GM19351 (cell line): ENCODE results near the gene WASHC1.
"Not testable (repeated sequence)": the region's sequence is repeated elsewhere in the genome, so short reads cannot be mapped to it uniquely, and the experiment has no call there.

Experiments
- ATAC-seq: cut with Tn5 transposase; IDR thresholded peaks from one replicate; pipeline ENCODE4 v1.9.1; 2021; ENCODE audit warnings: mild to moderate bottlenecking, moderate library complexity; ENCODE audit not compliant: unreplicated experiment

WASHC1 gene

GRCh38 chr9:14129-14809 lies 15.0 kb downstream of the WASHC1 start:
- ATAC-seq: not testable (repeated sequence)

- ATAC-seq: not testable (repeated sequence)
Measured at GRCh38 chr9:11206-11605, 18.1 kb downstream of the WASHC1 start.

GRCh38 chr9:10653-11053 lies 18.6 kb downstream of the WASHC1 start:
- ATAC-seq: not testable (repeated sequence)

GRCh38 chr9:10207-10606 lies 19.0 kb downstream of the WASHC1 start:
- ATAC-seq: not testable (repeated sequence)
